ENCODE data around the gene ERC1. TPM values are rescaled to one million over a fixed set of nuclear protein-coding genes. Genes with fewer than 3 reads are reported as not detected.

ERC1 gene
- total RNA-seq, 4 donors from 2014 or later: 50.0 to 88.1 (median 59.7) TPM

DNA sequence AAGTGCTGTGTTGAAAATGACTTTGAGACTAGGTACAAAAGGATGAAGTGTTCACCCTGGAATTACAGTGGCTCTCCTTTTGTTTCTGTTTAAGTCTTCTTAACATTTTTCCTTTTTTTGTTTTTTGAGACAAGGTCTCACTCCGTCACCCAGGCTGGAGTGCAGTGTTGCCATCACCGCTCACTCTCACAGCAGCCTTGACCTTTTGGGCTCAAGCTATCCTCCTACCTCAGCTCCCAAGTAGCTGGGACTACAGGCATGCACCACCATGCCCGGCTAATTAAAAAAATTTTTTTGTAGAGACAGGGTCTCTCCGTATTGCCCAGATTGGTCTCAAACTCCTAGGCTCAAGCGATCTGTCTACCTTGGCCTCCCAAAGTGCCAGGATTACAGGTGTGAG is 20.1 kb downstream of the ERC1 start:
- 96% methylated on average over 5 of the region's 5 CpGs for whole genome bisulfite sequencing
- Histone ChIP-seq H3K4me3 (no peak overlapping the region), H3K27ac (replicated peaks in 1 of 4) (no peak overlapping the region), H3K27me3 (no peaks in the 10 kb centered on the region), H3K9me3 (no peaks in the 10 kb centered on the region), H3K36me3 (no peaks in the 10 kb centered on the region), H3K4me1 (peaks cover 0 to 14% (median 6%) of the 10 kb centered on the region in 4 donors)
- intact Hi-C loops (cut with DNase I): no loop called here
- no peak for DNase-seq (ENCODE audit: extremely low spot score)
- TF ChIP-seq POLR2A (IDR thresholded peaks at IDR 0.05; ENCODE audit: low read depth) (no peak), EP300 (IDR thresholded peaks at IDR 0.05) (no peak), POLR2AphosphoS5 (IDR thresholded peaks at IDR 0.05) (no peak)
- TF ChIP-seq, protein P1, sequence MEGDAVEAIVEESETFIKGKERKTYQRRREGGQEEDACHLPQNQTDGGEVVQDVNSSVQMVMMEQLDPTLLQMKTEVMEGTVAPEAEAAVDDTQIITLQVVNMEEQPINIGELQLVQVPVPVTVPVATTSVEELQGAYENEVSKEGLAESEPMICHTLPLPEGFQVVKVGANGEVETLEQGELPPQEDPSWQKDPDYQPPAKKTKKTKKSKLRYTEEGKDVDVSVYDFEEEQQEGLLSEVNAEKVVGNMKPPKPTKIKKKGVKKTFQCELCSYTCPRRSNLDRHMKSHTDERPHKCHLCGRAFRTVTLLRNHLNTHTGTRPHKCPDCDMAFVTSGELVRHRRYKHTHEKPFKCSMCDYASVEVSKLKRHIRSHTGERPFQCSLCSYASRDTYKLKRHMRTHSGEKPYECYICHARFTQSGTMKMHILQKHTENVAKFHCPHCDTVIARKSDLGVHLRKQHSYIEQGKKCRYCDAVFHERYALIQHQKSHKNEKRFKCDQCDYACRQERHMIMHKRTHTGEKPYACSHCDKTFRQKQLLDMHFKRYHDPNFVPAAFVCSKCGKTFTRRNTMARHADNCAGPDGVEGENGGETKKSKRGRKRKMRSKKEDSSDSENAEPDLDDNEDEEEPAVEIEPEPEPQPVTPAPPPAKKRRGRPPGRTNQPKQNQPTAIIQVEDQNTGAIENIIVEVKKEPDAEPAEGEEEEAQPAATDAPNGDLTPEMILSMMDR (IDR thresholded peaks at IDR 0.05): no peak

DNA sequence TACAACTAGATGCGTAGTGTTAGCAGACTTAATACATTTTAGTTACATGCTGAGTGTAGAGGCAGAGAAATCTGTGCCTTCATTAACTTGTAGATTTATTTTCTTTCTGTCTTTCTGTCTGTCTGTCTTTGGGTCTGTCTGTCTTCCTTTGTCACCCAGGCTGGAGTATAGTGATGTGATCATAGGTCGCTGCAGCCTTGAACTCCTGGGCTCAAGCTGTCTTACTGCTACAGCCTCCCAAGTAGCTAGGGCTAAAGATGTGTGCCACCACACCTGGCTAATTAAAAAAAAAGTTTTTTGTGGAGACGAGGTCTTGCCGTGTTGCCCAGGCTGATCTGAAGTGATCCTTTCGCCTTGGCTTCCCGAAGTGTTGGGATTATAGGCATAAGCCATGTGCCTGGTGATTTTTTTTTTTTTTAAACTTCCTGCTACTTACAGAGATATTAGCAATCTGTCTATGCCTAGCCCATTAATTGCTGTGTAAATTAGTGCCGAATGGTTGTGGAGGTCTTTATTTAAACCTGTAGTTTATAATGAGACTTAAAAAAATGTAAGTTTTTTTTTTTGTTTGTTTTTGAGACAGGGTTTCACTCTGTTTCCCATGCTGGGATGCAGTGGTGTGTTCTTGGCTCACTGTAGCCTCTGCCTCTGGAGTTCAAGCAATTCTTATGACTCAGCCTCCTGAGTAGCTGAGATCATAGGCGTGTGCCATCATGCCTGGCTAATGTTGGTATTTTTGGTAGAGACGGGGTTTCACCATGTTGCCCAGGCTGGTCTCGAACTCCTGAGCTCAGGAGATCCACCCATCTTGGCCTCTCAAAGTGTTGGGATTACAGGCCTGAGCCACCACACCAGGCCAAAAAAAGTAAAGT is 22.8 kb downstream of the ERC1 start:
- Histone ChIP-seq H3K27me3 (no peaks in the 10 kb centered on the region), H3K4me1 (peaks cover 3 to 16% (median 8%) of the 10 kb centered on the region in 4 donors), H3K36me3 (no peaks in the 10 kb centered on the region), H3K27ac (replicated peaks in 1 of 4) (no peak overlapping the region), H3K4me3 (no peak overlapping the region), H3K9me3 (no peaks in the 10 kb centered on the region)
- no peak for DNase-seq (ENCODE audit: extremely low spot score)
- 92% methylated on average over 10 of the region's 10 CpGs for WGBS
- intact Hi-C loops (cut with DNase I): no loop called here
- TF ChIP-seq EP300 (IDR thresholded peaks at IDR 0.05): no peak
- TF ChIP-seq, protein P1 (IDR thresholded peaks at IDR 0.05): no peak
- no peak for TF ChIP-seq POLR2A (IDR thresholded peaks at IDR 0.05; ENCODE audit: low read depth)
- no peak for TF ChIP-seq POLR2AphosphoS5 (IDR thresholded peaks at IDR 0.05)

DNA sequence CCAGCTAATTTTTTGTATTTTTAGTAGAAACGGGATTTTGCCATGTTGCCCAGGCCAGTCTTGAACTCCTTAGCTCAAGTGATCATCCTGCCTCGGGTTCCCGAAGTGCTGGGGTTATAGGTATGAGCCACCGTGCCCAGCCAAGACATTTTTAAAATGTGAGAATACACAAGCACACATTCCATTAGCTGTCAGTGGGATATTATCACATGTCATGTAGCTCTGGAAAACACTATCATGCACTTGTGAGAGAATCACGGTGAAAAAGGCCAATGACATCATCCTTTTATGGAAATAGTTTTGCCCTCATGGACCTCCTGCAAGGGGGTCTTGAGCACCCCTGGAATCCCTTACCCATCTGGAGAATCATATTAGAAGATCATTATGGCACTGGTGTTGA is 28.3 kb downstream of the ERC1 start:
- no peaks in the 10 kb centered on the region for H3K9me3 ChIP-seq
- WGBS: 84% methylated on average over 5 of the region's 5 CpGs
- DNase-seq (ENCODE audit: extremely low spot score): no peak
- no peaks in the 10 kb centered on the region for H3K27me3 ChIP-seq
- no peak overlapping the region for H3K4me3 ChIP-seq
- intact Hi-C loops (cut with DNase I): no loop called here
- H3K4me1 ChIP-seq: peaks cover 4 to 12% (median 10%) of the 10 kb centered on the region in 4 donors
- H3K36me3 ChIP-seq: peaks cover 0 to 7% (median 3%) of the 10 kb centered on the region in 4 donors
- no peak overlapping the region for H3K27ac ChIP-seq (replicated peaks in 1 of 4)
- TF ChIP-seq POLR2A (IDR thresholded peaks at IDR 0.05; ENCODE audit: low read depth) (no peak), POLR2AphosphoS5 (IDR thresholded peaks at IDR 0.05) (no peak), EP300 (IDR thresholded peaks at IDR 0.05) (no peak)
- TF ChIP-seq, protein P1 (IDR thresholded peaks at IDR 0.05): no peak

DNA sequence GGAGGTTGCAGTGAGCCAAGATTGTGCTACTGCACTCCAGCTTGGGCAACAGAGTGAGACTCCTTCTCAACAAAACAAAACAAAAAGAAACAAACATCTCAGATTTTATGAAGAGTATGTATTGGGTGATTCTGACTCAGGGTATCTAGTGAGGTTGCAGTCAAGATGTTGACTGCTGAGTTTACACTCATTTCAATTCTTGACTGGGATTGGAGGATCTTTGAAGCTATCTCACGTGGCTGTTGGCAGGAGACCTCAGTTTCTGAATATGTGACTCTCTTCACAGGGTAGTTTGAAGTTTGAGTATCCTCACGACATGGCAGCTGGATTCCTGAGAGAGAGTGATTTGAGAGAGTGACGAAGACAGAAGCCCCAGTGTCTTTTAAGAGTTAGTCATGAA is 29.4 kb downstream of the ERC1 start:
- no peak for TF ChIP-seq EP300 (IDR thresholded peaks at IDR 0.05)
- TF ChIP-seq POLR2A (IDR thresholded peaks at IDR 0.05; ENCODE audit: low read depth): no peak
- TF ChIP-seq POLR2AphosphoS5 (IDR thresholded peaks at IDR 0.05): no peak
- TF ChIP-seq, protein P1 (IDR thresholded peaks at IDR 0.05): no peak
- Histone ChIP-seq H3K4me1 (peaks cover 4 to 12% (median 10%) of the 10 kb centered on the region in 4 donors), H3K9me3 (no peaks in the 10 kb centered on the region), H3K27ac (replicated peaks in 1 of 4) (no peak overlapping the region), H3K36me3 (peaks cover 0 to 7% (median 3%) of the 10 kb centered on the region in 4 donors), H3K4me3 (no peak overlapping the region), H3K27me3 (no peaks in the 10 kb centered on the region)
- WGBS: 93% methylated on average over 3 of the region's 3 CpGs
- intact Hi-C loops (cut with DNase I): no loop called here
- no peak for DNase-seq (ENCODE audit: extremely low spot score)

All from esophagus muscularis mucosa (tissue), 4 donors.